Endothelial cell (in vitro differentiated cells): ENCODE measurements around the gene COL11A1. TPM values are rescaled to one million over a fixed set of nuclear protein-coding genes. Genes with fewer than 3 reads are reported as not detected.

ENCODE experiments used
- DNase-seq: peaks from one replicate; pipeline ENCODE4 v3.0.0; 2021; ENCODE audit warnings: low spot score
- H3K27ac Mint-ChIP-seq: one replicate; pipeline ENCODE4 v1.8.0; 2021; ENCODE audit warnings: mixed read lengths, inconsistent platforms; ENCODE audit not compliant: unreplicated experiment
- H3K27me3 Mint-ChIP-seq: one replicate; pipeline ENCODE4 v1.8.0; 2021; ENCODE audit warnings: mild to moderate bottlenecking, moderate library complexity, mixed read lengths, inconsistent platforms; ENCODE audit not compliant: unreplicated experiment
- H3K36me3 Mint-ChIP-seq: one replicate; pipeline ENCODE4 v1.8.0; 2021; ENCODE audit warnings: mild to moderate bottlenecking, low read depth, mixed read lengths, inconsistent platforms; ENCODE audit not compliant: unreplicated experiment
- H3K4me1 Mint-ChIP-seq: one replicate; pipeline ENCODE4 v1.8.0; 2021; ENCODE audit warnings: mild to moderate bottlenecking, mixed read lengths, inconsistent platforms; ENCODE audit not compliant: unreplicated experiment
- H3K4me3 Mint-ChIP-seq: one replicate; pipeline ENCODE4 v1.8.0; 2021; ENCODE audit warnings: mild to moderate bottlenecking, mixed read lengths, inconsistent platforms; ENCODE audit not compliant: unreplicated experiment
- H3K9me3 Mint-ChIP-seq: one replicate; pipeline ENCODE4 v1.8.0; 2021; ENCODE audit warnings: mixed read lengths, inconsistent platforms; ENCODE audit not compliant: unreplicated experiment
- total RNA-seq: library from RNA; stranded (reverse); fragmentation: NEBNext Ultra II Directional; extraction: Animal tissue kit (Norgen Biotek cat#: 25700); gene quantifications from one replicate; pipeline ENCODE4 v1.2.1, GENCODE V29; 2021; ENCODE audit not compliant: unreplicated experiment
- TF ChIP-seq, protein P1 (sequence below): fragments of 200-600 bp; sonication (generic); IDR thresholded peaks from one replicate; pipeline ENCODE4 v1.5.0; 2021; ENCODE audit warnings: antibody characterized with exemption; ENCODE audit not compliant: unreplicated experiment

COL11A1 gene
- total RNA-seq, 1 donor from 2014 or later, result 9.2 TPM

- Mint-ChIP-seq H3K4me1 (peaks cover 3% of the 10 kb centered on the region), H3K9me3 (no peaks in the 10 kb centered on the region), H3K36me3 (no peaks in the 10 kb centered on the region), H3K27ac (no peak overlapping the region), H3K27me3 (no peaks in the 10 kb centered on the region), H3K4me3 (no peak overlapping the region)
- DNase-seq, result no peak
- TF ChIP-seq, protein P1, sequence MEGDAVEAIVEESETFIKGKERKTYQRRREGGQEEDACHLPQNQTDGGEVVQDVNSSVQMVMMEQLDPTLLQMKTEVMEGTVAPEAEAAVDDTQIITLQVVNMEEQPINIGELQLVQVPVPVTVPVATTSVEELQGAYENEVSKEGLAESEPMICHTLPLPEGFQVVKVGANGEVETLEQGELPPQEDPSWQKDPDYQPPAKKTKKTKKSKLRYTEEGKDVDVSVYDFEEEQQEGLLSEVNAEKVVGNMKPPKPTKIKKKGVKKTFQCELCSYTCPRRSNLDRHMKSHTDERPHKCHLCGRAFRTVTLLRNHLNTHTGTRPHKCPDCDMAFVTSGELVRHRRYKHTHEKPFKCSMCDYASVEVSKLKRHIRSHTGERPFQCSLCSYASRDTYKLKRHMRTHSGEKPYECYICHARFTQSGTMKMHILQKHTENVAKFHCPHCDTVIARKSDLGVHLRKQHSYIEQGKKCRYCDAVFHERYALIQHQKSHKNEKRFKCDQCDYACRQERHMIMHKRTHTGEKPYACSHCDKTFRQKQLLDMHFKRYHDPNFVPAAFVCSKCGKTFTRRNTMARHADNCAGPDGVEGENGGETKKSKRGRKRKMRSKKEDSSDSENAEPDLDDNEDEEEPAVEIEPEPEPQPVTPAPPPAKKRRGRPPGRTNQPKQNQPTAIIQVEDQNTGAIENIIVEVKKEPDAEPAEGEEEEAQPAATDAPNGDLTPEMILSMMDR, result no peak
Measured at GRCh38 chr1:102879439-102879993, 228.8 kb downstream of the COL11A1 start.

- peaks cover 3% of the 10 kb centered on the region for H3K27me3 Mint-ChIP-seq
- DNase-seq, result no peak
Measured at GRCh38 chr1:102875756-102876155, 232.6 kb downstream of the COL11A1 start.

GRCh38 chr1:102872526-102872925 lies 235.8 kb downstream of the COL11A1 start:
- H3K4me1 Mint-ChIP-seq, result no peaks in the 10 kb centered on the region
- H3K27ac Mint-ChIP-seq, result no peak overlapping the region
- H3K9me3 Mint-ChIP-seq, result no peaks in the 10 kb centered on the region
- peaks cover 3% of the 10 kb centered on the region for H3K27me3 Mint-ChIP-seq
- no peak for DNase-seq
- TF ChIP-seq, protein P1, result no peak
- H3K4me3 Mint-ChIP-seq, result no peak overlapping the region
- H3K36me3 Mint-ChIP-seq, result no peaks in the 10 kb centered on the region

More at GRCh38 chr1:102875756-102876155, 232.6 kb downstream of the COL11A1 start:
- no peak overlapping the region for H3K4me3 Mint-ChIP-seq
- H3K9me3 Mint-ChIP-seq, result no peaks in the 10 kb centered on the region
- no peaks in the 10 kb centered on the region for H3K36me3 Mint-ChIP-seq
- no peak overlapping the region for H3K27ac Mint-ChIP-seq
- TF ChIP-seq, protein P1, result no peak
- no peaks in the 10 kb centered on the region for H3K4me1 Mint-ChIP-seq

- DNase-seq, result no peak
- Mint-ChIP-seq H3K9me3 (no peaks in the 10 kb centered on the region), H3K36me3 (no peaks in the 10 kb centered on the region), H3K27ac (no peak overlapping the region), H3K27me3 (peaks cover 3% of the 10 kb centered on the region), H3K4me3 (no peak overlapping the region), H3K4me1 (no peaks in the 10 kb centered on the region)
- TF ChIP-seq, protein P1, result no peak
Measured at GRCh38 chr1:102872097-102872496, 236.2 kb downstream of the COL11A1 start.

DNA sequence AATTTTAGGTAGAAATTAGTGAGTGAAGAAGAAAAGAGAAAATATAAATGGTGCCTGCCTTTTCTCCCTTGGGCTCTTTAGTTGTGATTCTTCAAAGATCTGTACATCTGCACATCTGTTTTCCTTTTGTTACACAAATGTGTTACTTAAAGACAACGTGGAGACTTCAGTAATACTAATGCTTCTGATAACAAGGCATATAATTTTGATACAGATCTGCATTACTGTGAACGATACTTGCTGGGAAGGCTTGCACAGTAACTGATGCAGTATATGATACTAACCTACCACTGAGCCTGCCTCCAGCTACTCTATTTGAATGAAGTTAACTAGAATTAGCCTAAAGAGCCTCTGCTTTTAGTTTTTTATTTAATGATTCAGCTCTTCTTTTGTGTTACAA lies 244.6 kb downstream of the COL11A1 start:
- H3K4me3 Mint-ChIP-seq, result no peak overlapping the region
- H3K36me3 Mint-ChIP-seq, result peaks cover 4% of the 10 kb centered on the region
- H3K27ac Mint-ChIP-seq, result no peak overlapping the region
- TF ChIP-seq, protein P1, result no peak
- no peaks in the 10 kb centered on the region for H3K4me1 Mint-ChIP-seq
- no peak for DNase-seq
- no peaks in the 10 kb centered on the region for H3K27me3 Mint-ChIP-seq
- H3K9me3 Mint-ChIP-seq, result no peaks in the 10 kb centered on the region
